OCI-LY3 (cell line): ENCODE data around the gene ROCK2.
A peak's percentile ranks its signal among the peaks of the same experiment; 100 is the strongest.
"Not testable (repeated sequence)": the region's sequence is repeated elsewhere in the genome, so short reads cannot be mapped to it uniquely, and the experiment has no call there.

Experiments
- H2AFZ ChIP-seq: fragments of 200-600, 300-600 bp; shearing (Covaris generic); 2 replicates; pipeline ENCODE4 v1.6.0; 2014; ENCODE audit warnings: antibody characterized with exemption, low read depth, low read length
- H3K27ac ChIP-seq: fragments of 200-600, 300-600 bp; sonication (generic); 2 replicates; pipeline ENCODE4 v1.5.1; 2014; ENCODE audit warnings: mild to moderate bottlenecking, low read length, moderate library complexity, mixed read lengths
- H3K27me3 ChIP-seq: fragments of 200-600, 300-600 bp; sonication (generic); 2 replicates; pipeline ENCODE4 v1.6.1; 2014; ENCODE audit warnings: low read depth, low read length, mixed read lengths
- H3K36me3 ChIP-seq: fragments of 200-600, 300-600 bp; sonication (generic); replicated peaks from 2 replicates; pipeline ENCODE3; 2014; ENCODE audit warnings: low read depth, low read length, mixed read lengths
- H3K4me1 ChIP-seq: fragments of 300-600, 200-600 bp; sonication (generic); 2 replicates; pipeline ENCODE4 v1.6.1; 2014; ENCODE audit warnings: low read length, mixed read lengths
- H3K4me2 ChIP-seq: fragments of 200-600, 300-600 bp; sonication (generic); 2 replicates; pipeline ENCODE4 v1.6.1; 2014; ENCODE audit warnings: low read length, mixed read lengths
- H3K4me3 ChIP-seq: fragments of 300-600, 200-600 bp; sonication (generic); 2 replicates; pipeline ENCODE4 v1.5.1; 2014; ENCODE audit warnings: antibody characterized with exemption, mild to moderate bottlenecking, low read length, moderate library complexity
- H3K79me2 ChIP-seq: fragments of 300-600, 200-600 bp; shearing (Covaris generic); 2 replicates; pipeline ENCODE4 v1.6.1; 2014; ENCODE audit warnings: mild to moderate bottlenecking, low read length, mixed read lengths
- H3K9ac ChIP-seq: fragments of 300-600, 200-600 bp; shearing (Covaris generic); 2 replicates; pipeline ENCODE4 v1.6.0; 2014; ENCODE audit warnings: mild to moderate bottlenecking, low read length, moderate library complexity
- H3K9me3 ChIP-seq: fragments of 200-600, 300-600 bp; shearing (Covaris generic); 2 replicates; pipeline ENCODE4 v1.6.1; 2014; ENCODE audit warnings: low read length, mixed read lengths; ENCODE audit not compliant: insufficient read depth
- H4K20me1 ChIP-seq: fragments of 200-600, 300-600 bp; sonication (generic); 2 replicates; pipeline ENCODE4 v1.6.1; 2016; ENCODE audit warnings: low read length, mixed read lengths; ENCODE audit not compliant: insufficient read depth
- CTCF ChIP-seq: fragments of 200-600, 300-600 bp; sonication (generic); IDR thresholded peaks from 2 replicates; pipeline ENCODE4 v1.5.1; 2014; ENCODE audit warnings: antibody characterized with exemption, low read length, low read depth
- EZH2phosphoT487 ChIP-seq: fragments of 200-600 bp; shearing (Covaris generic); IDR thresholded peaks from 2 replicates; pipeline ENCODE4 v1.6.1; 2018; ENCODE audit warnings: antibody characterized with exemption, mixed run types, low read depth

Gene ROCK2

GRCh38 chr2:11235583-11235982 lies 108.9 kb downstream of the ROCK2 start:
- H3K4me1 ChIP-seq: peaks cover 4% of the 10 kb centered on the region; the same call in 1 of the 2 replicates
- H3K9ac ChIP-seq: no peak overlapping the region
- no peaks in the 10 kb centered on the region for H3K9me3 ChIP-seq
- no peak overlapping the region for H3K27ac ChIP-seq
- TF ChIP-seq CTCF (no peak), EZH2phosphoT487 (no peak)
- H2AFZ ChIP-seq: no peak overlapping the region
- H3K36me3 ChIP-seq: no peaks in the 10 kb centered on the region
- H3K4me3 ChIP-seq: no peak overlapping the region
- no peaks in the 10 kb centered on the region for H3K27me3 ChIP-seq
- H4K20me1 ChIP-seq: no peaks in the 10 kb centered on the region
- no peaks in the 10 kb centered on the region for H3K79me2 ChIP-seq
- H3K4me2 ChIP-seq: no peak overlapping the region

GRCh38 chr2:11234309-11234708 lies 110.1 kb downstream of the ROCK2 start:
- H4K20me1 ChIP-seq: no peaks in the 10 kb centered on the region
- no peaks in the 10 kb centered on the region for H3K36me3 ChIP-seq
- no peaks in the 10 kb centered on the region for H3K27me3 ChIP-seq
- H3K4me2 ChIP-seq: no peak overlapping the region
- no peaks in the 10 kb centered on the region for H3K9me3 ChIP-seq
- no peak overlapping the region for H3K27ac ChIP-seq
- no peaks in the 10 kb centered on the region for H3K79me2 ChIP-seq
- H3K4me1 ChIP-seq: peaks cover 4% of the 10 kb centered on the region; the same call in 1 of the 2 replicates
- no peak overlapping the region for H3K4me3 ChIP-seq
- TF ChIP-seq CTCF: peak; percentile 80
- TF ChIP-seq EZH2phosphoT487: no peak
- H3K9ac ChIP-seq: no peak overlapping the region
- no peak overlapping the region for H2AFZ ChIP-seq

GRCh38 chr2:11231193-11231592 lies 113.2 kb downstream of the ROCK2 start:
- H2AFZ ChIP-seq, H3K9me3 ChIP-seq, H3K4me3 ChIP-seq, H3K4me1 ChIP-seq, H3K27ac ChIP-seq, H3K9ac ChIP-seq, H3K79me2 ChIP-seq, H3K4me2 ChIP-seq, H3K36me3 ChIP-seq, H4K20me1 ChIP-seq, H3K27me3 ChIP-seq: not testable (repeated sequence)

GRCh38 chr2:11228692-11229091 lies 115.7 kb downstream of the ROCK2 start:
- no peak overlapping the region for H3K9ac ChIP-seq
- no peaks in the 10 kb centered on the region for H4K20me1 ChIP-seq
- H2AFZ ChIP-seq: no peak overlapping the region
- H3K79me2 ChIP-seq: no peaks in the 10 kb centered on the region
- H3K4me3 ChIP-seq: no peak overlapping the region
- no peak overlapping the region for H3K27ac ChIP-seq
- peaks cover 4% of the 10 kb centered on the region for H3K36me3 ChIP-seq
- H3K4me2 ChIP-seq: no peak overlapping the region
- TF ChIP-seq CTCF (no peak), EZH2phosphoT487 (no peak)
- no peaks in the 10 kb centered on the region for H3K27me3 ChIP-seq
- peaks cover 11% of the 10 kb centered on the region for H3K4me1 ChIP-seq
- H3K9me3 ChIP-seq: no peaks in the 10 kb centered on the region

- Histone ChIP-seq H3K9ac (no peak overlapping the region), H4K20me1 (no peaks in the 10 kb centered on the region), H3K79me2 (no peaks in the 10 kb centered on the region), H3K27ac (no peak overlapping the region), H3K4me3 (no peak overlapping the region), H3K9me3 (no peaks in the 10 kb centered on the region), H3K27me3 (no peaks in the 10 kb centered on the region), H2AFZ (no peak overlapping the region), H3K4me1 (peaks cover 11% of the 10 kb centered on the region), H3K4me2 (no peak overlapping the region), H3K36me3 (peaks cover 4% of the 10 kb centered on the region)
- no peak for TF ChIP-seq EZH2phosphoT487
- no peak for TF ChIP-seq CTCF
Measured at GRCh38 chr2:11227595-11227994, 116.8 kb downstream of the ROCK2 start.
